Uterus (tissue), 2 donors: ENCODE measurements around the gene NFIC.

ENCODE experiments used
- CTCF ChIP-seq, 4 experiments: fragments of 200-600 bp in 2 of 4; fragments of 450-650 bp in 2 of 4; sonication (generic) in 2 of 4; IDR thresholded peaks; one replicate each; pipeline ENCODE4 v1.5.1; 2016 to 2019; ENCODE audit warnings: antibody characterized with exemption in 4 of 4, mild to moderate bottlenecking in 2 of 4, moderate library complexity in 1 of 4
- POLR2A ChIP-seq, 2 donors: fragments of 450-650 bp; IDR thresholded peaks; one replicate each; pipeline ENCODE4 v1.6.1; 2016; ENCODE audit warnings: antibody characterized with exemption in 2 of 2, mild to moderate bottlenecking in 1 of 2, moderate library complexity in 1 of 2

- TF ChIP-seq CTCF (IDR thresholded peaks at IDR 0.05), result no peak
- no peak for TF ChIP-seq POLR2A (IDR thresholded peaks at IDR 0.05)
Measured at GRCh38 chr19:3451451-3451866, 85.1 kb downstream of the NFIC start.
